Stimulated activated CD4-positive, alpha-beta T cell treated with anti-CD3 and anti-CD28 coated beads, Interleukin-15, amount 100 ng/mL, for 24 hours (primary cell): Measurements from ENCODE around the gene NCL.
"Not testable (repeated sequence)": the region's sequence is repeated elsewhere in the genome, so short reads cannot be mapped to it uniquely, and the experiment has no call there.

Experiments
- DNase-seq: peaks from one replicate; pipeline ENCODE4 v3.0.0-alpha.2; 2020

NCL gene

DNA sequence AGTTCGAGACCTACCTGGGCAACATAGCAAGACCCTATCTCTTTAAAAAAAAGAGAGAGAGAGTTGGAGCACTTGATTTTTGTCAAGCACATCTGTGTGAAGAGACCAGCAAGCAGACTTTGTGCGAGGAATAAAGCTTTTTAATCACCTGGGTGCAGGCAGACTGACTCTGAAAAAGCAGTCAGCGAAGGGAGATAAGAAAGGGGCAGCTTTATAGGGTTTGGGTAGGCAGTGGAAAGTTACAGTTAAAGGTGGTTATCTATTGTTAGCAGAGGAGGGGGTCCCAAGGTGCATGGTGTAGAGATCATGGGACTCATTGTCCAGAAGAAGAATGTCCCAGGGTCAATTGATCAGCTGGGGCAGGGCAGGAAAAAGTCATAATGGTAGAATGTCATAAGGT lies 34.4 kb downstream of the NCL start:
- DNase-seq: no peak

DNA sequence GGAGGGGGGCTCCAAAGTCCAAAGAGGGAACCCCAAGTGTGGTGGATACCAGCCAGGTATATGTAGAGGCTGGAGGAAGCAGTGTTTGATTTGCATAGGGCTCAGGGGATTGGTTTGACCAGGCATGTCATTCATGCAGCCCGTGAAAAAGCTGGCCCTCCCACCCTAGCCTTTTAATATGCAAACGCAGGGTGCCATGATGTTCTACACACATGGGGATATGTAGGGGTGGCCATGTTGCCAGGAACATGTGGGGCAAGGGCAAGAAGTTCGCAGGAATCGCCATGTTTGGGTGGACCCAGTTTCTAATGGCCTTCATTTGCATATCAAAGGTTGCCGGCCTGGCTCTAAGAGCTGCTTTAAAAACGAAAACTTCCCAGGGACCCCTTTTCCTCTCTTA lies 35.1 kb downstream of the NCL start:
- no peak for DNase-seq

GRCh38 chr2:231427116-231427515 lies 37.2 kb downstream of the NCL start:
- DNase-seq: no peak

- DNase-seq: peak; percentile 36
These were observed 38.2 kb downstream of the NCL start for GRCh38 chr2:231425811-231426703.

- DNase-seq: no peak
These were observed 38.9 kb downstream of the NCL start for GRCh38 chr2:231425291-231425810.

DNA sequence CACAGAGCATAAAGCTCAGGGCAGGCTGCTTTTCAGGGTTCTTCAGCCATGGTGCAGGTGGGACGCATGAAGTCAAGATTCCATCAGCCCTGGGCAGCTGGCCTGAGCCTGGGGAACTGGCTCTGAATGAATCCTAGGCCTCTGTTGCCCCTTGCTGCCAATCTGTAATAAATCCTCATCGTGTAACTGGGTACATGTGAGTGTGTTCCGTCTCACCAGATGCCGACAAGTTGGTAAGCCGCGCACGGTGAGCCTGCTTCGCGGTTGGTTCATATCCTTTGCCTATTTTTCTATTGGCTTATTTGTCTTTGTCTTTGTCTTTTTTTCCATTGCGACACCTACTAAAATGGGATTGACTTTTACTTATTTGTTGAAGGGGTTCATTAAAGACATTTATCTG lies 41.1 kb downstream of the NCL start:
- DNase-seq: no peak

- DNase-seq: no peak
These were observed 42.2 kb downstream of the NCL start for GRCh38 chr2:231422056-231422455.

GRCh38 chr2:231421051-231421580 lies 43.2 kb downstream of the NCL start:
- no peak for DNase-seq

GRCh38 chr2:231418820-231419640 lies 45.3 kb downstream of the NCL start:
- DNase-seq: no peak

DNA sequence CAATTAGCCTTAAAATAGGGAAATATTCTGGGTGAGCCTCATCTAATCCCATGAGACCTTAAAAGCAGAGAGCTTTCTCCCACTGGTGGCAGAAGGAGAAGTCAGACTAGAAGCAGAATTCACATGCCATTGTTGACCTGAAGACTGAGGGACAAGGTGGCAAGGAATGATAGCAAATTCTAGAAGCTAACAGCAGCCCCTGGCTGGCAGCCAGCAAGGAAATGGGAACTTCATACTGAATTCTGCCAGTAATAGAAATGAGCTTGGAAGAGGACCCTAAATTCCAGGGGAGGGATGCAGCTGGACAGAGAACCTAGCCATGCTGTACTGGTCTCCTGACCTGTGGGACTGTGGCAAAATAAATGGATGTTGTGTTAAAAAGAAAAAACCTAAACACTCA lies 49.3 kb downstream of the NCL start:
- DNase-seq: no peak

- no peak for DNase-seq
These were observed 50.3 kb downstream of the NCL start for GRCh38 chr2:231413921-231414476.

DNA sequence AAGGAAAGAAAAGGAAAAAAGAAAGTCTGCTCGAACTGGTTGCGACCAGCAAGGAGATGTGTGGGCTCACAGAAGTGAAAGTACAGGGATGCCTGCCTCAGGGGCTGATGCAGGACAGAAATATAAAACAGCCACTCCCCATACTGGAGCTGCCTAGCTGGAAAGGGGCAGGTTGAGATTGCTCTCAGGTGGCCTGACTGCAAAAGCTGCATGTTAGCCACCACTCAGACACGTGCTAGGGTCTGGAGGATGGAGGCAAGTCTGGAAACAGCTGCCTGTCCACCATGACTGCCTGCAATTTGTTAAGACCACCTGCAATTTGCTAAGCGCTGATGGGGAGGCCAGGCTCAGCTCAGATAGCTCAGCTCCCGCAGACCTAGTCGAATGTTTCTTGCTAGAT lies 50.8 kb downstream of the NCL start:
- no peak for DNase-seq

DNA sequence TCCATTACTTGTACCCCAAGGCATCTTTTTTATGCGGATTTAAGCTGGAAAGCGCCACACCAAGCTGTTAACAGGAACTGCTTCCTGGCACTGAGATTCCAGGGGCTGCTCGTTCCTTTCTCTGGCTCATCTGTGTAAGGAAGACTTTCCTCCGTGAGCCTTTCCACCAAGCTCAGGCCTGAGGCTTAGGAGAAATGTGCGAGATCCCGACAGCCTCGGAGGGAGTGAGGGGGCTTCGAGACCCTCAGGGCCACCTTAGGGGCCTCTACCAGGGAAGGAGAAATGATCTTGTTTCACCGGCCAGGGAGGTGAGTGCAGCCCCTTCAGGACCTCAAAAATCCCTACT lies 51.7 kb downstream of the NCL start:
- DNase-seq: no peak

DNA sequence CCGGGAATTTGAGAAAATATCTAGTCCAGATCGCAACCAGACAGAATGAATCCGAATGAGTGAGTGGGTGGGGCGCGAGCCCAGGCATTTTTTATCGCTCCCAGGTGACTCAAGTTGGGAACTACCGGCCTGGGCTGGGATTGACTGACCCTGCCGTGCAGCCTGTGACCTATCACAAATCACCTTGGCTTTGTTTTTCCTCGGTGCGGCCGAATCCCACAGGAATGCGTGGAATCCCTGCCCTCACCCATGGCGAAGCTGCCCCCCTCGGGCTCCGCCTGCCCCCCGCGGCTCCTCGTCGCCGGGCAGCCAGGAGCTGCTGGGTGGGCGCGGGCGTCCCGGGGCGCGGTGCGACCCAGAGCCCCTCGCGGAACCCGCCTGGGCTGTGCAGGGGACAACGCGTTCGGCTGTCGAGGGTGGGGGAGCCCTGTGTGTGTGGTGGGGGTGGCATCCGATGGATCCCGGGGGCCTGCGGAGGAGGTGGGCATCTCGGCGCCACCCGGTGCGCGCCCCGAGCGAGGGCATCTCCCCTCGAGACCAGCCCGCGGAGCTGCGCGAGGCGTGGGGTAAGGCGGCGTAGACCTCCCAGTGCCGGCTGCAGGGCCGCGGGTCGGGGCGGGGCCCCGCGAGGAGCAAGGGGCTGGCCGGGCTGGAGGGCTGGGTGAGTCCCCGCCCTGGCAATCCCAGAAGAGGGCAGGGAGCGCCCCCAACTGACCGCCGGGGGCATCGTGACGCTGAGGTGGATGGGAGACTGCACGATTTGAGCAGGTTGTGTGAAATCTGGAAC lies 52.3 kb downstream of the NCL start:
- peak; percentile 86 for DNase-seq

DNA sequence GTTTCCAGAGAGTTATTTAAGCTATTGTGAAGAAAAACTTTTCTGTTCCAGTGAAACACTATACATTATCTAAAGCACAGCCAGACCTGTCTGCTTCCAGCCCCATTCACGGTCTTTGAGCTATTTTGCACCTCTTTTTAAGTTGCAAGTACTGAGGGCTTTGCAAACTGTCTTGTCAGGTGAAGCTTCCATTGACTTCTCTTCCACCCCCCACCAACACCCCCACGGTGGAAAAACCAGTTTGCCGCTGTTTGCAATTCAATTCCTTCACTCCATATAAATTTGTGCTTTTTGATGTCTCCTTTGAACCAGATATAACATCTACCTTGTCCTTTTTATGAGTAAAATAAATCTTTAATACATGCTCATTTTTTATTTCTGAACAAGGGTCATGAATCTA lies 53.0 kb downstream of the NCL start:
- DNase-seq: no peak

DNA sequence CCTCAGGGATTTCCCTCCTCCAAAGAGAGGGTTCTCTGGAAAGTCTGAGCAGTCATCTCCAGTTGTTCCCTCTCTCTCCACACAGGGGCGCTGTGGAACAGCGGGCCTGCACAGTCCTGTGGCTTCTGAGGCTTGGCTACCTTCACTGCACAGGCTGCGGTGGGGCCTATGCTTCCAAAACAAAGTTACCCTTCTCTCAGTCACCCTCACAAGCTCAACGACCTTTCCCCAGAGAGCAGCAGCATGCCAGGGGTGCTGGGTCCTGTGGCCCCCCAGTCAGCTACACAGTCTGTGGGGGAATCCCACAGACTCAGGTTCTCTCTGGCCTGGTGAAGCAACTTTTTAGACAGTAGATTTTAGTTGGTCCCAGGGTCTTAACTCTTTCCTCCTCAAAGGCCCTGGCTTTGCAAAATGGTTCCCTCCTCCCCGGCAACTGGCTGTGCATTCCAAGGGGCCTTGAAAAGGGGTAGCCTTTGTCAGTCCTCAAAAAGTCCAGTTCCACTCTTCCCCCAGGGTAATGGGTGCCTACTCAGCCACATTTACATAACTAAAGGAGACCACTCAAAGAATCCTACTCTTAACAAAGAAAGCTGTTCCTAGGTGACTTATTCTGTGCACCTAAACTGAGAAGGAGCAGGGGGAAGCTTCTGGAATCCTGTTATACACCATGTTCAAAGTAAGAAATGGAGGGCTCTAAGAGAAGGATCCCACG lies 53.8 kb downstream of the NCL start:
- no peak for DNase-seq

GRCh38 chr2:231409776-231410175 lies 54.5 kb downstream of the NCL start:
- DNase-seq: no peak

DNA sequence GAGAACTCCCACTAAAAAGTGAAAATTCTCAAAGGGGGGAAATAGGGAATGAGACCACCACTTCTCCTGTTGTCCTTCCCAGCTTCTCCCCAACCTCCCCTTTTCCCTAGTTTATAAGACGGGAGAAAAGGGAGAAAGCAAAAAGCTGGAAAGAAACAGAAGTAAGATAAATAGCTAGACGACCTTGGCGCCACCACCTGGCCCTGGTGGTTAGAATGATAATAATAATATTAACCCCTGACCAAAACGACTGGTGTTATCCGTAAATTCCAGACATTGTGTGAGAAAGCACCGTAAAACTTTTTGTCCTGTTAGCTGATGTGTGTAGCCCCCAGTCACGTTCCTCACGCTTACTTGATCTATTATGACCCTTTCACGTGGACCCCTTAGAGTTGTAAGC lies 56.0 kb downstream of the NCL start:
- DNase-seq: not testable (repeated sequence)

DNA sequence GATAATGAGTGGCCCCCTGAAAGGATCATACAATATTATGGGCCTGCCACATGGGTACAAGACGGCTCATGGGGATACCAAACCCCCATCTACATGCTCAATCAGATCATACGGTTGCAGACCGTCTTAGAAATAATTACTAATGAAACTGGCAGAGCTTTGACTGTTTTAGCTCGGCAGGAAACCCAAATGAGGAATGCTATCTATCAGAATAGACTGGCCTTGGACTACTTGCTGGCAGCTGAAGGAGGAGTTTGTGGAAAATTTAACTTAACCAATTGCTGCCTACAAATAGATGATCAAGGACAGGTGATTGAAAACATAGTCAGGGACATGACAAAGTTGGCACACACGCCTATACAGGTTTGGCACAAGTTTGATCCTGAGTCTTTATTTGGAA lies 56.6 kb downstream of the NCL start:
- DNase-seq: not testable (repeated sequence)

DNA sequence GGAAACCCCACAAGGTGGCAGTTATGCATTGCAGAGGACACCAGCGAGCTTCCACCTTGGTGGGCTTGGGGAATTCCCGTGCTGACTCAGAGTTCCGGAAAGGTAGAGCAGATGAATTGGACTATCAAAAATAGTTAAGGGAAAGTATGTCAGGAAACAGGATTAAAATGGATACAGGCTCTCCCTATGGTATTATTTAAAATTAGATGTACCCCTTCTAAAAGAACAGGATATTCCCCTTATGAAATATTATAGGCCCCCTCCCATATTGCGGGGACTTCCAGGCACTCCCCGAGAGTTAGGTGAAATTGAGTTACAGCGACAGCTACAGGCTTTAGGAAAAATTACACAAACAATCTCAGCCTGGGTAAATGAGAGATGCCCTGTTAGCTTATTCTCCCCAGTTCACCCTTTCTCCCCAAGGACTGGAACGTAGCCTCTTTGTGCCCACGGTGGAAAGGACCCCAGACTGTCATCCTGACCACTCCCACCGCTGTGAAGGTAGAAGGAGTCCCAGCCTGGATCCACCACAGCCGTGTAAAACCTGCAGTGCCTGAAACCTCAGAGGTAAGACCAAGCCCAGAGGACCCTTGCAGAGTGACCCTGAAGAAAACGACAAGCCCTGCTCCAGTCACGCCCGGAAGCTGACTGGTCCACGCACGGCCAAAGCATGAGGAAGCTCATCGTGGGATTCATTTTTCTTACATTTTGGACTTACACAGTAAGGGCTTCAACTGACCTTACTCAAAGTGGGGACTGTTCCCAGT lies 58.5 kb downstream of the NCL start:
- DNase-seq: peak; percentile 53

- DNase-seq: not testable (repeated sequence)
These were observed 60.1 kb downstream of the NCL start for GRCh38 chr2:231404183-231404578.
